Smooth muscle cell (in vitro differentiated cells): ENCODE measurements around the gene ZNF701. TPM values are rescaled to one million over a fixed set of nuclear protein-coding genes. Genes with fewer than 3 reads are reported as not detected.
A peak's percentile ranks its signal among the peaks of the same experiment; 100 is the strongest.
"Not testable (repeated sequence)": the region's sequence is repeated elsewhere in the genome, so short reads cannot be mapped to it uniquely, and the experiment has no call there.

Experiments
- DNase-seq: peaks from one replicate; lab custom pipeline; 2025; ENCODE audit not compliant: unreplicated experiment; lab: John Stamatoyannopoulos, UW
- H2AFZ ChIP-seq: fragments of 200-600 bp; sonication (generic); 2 replicates; pipeline ENCODE4 v1.6.0; 2016; ENCODE audit warnings: antibody characterized with exemption, low read depth, mild to moderate bottlenecking
- H3F3A ChIP-seq: fragments of 200-600 bp; sonication (generic); 2 replicates; pipeline ENCODE4 v1.6.0; 2017; ENCODE audit warnings: antibody characterized with exemption, low read depth
- H3K27ac ChIP-seq: fragments of 200-600 bp; sonication (generic); 2 replicates; pipeline ENCODE4 v1.5.1; 2016; ENCODE audit warnings: low read depth, mild to moderate bottlenecking
- H3K27me3 ChIP-seq: fragments of 200-600 bp; sonication (generic); 2 replicates; pipeline ENCODE4 v1.6.1; 2016; ENCODE audit warnings: low read depth, mild to moderate bottlenecking
- H3K36me3 ChIP-seq: fragments of 200-600 bp; sonication (generic); 2 replicates; pipeline ENCODE4 v1.5.1; 2016; ENCODE audit warnings: low read depth
- H3K4me1 ChIP-seq: fragments of 200-600 bp; sonication (generic); 2 replicates; pipeline ENCODE4 v1.5.1; 2016; ENCODE audit warnings: low read depth
- H3K4me2 ChIP-seq: fragments of 200-600 bp; sonication (generic); 2 replicates; pipeline ENCODE4 v1.6.0; 2016; ENCODE audit warnings: mild to moderate bottlenecking
- H3K4me3 ChIP-seq: fragments of 200-600 bp; sonication (generic); 2 replicates; pipeline ENCODE4 v1.5.1; 2016; ENCODE audit warnings: mild to moderate bottlenecking
- H3K79me2 ChIP-seq: fragments of 200-600 bp; sonication (generic); 2 replicates; pipeline ENCODE4 v1.6.0; 2016; ENCODE audit warnings: low read depth, mild to moderate bottlenecking
- H3K9ac ChIP-seq: fragments of 200-600 bp; sonication (generic); 2 replicates; pipeline ENCODE4 v1.6.0; 2016; ENCODE audit warnings: low read depth
- H3K9me3 ChIP-seq: fragments of 200-600 bp; sonication (generic); replicated peaks from 2 replicates; pipeline ENCODE4 v1.5.1; 2016; ENCODE audit warnings: low read depth
- H4K20me1 ChIP-seq: fragments of 200-600 bp; sonication (generic); 2 replicates; pipeline ENCODE4 v1.6.0; 2016; ENCODE audit warnings: low read depth
- CTCF ChIP-seq: fragments of 200-600 bp; sonication (generic); IDR thresholded peaks from 2 replicates; pipeline ENCODE4 v1.5.1; 2017; ENCODE audit warnings: borderline replicate concordance, mild to moderate bottlenecking, antibody characterized with exemption; ENCODE audit not compliant: insufficient read depth, poor library complexity, severe bottlenecking
- WGBS: methylation state at CpG from one replicate; pipeline ENCODE4 v1.1.7; 2016; ENCODE audit warnings: low lambda C conversion rate; 5-methylcytosine and 5-hydroxymethylcytosine counted together
- polyA plus RNA-seq: library from polyadenylated mRNA; unstranded; fragments of >200 nt; fragmentation: Nextera tagmentation; extraction: Ambion mirVana; gene quantifications from 2 replicates; pipeline ENCODE4 v1.2.1, GENCODE V29; 2016
- total RNA-seq: library from RNA; depleted of rRNA; stranded (reverse); fragments of >200 nt; gene quantifications from 2 replicates; pipeline ENCODE4 v1.2.3, GENCODE V29; 2014

Gene ZNF701
- total and polyA plus RNA-seq, 2 experiments from 2014 or later = 5.5 to 10.0 TPM

- not testable (repeated sequence) for H3K27me3 ChIP-seq, DNase-seq, H3K9me3 ChIP-seq, H3K36me3 ChIP-seq, H2AFZ ChIP-seq
- H3K4me3 ChIP-seq = peak overlapping the region; percentile 74
- H3K27ac ChIP-seq = peak overlapping the region; percentile 28
- H4K20me1 ChIP-seq = peaks cover 10% of the 10 kb centered on the region
- peaks cover 22% of the 10 kb centered on the region for H3K79me2 ChIP-seq
- peaks cover 11% of the 10 kb centered on the region for H3F3A ChIP-seq
- TF ChIP-seq CTCF = peak; percentile 13
- H3K9ac ChIP-seq = peak overlapping the region; percentile 54
- 59% methylated on average over 3 of the region's 3 CpGs for WGBS
- peaks cover 12% of the 10 kb centered on the region for H3K4me1 ChIP-seq
- H3K4me2 ChIP-seq = peak overlapping the region; percentile 94
Measured at GRCh38 chr19:52601974-52602366, 31.9 kb downstream of the ZNF701 start.

- peaks cover 11% of the 10 kb centered on the region for H3F3A ChIP-seq
- no peak for TF ChIP-seq CTCF
- no peaks in the 10 kb centered on the region for H3K36me3 ChIP-seq
Measured at GRCh38 chr19:52602941-52603340, 32.9 kb downstream of the ZNF701 start.

GRCh38 chr19:52603558-52604207 lies 33.6 kb downstream of the ZNF701 start:
- H3K79me2 ChIP-seq = peaks cover 30% of the 10 kb centered on the region

More at GRCh38 chr19:52602941-52603340, 32.9 kb downstream of the ZNF701 start:
- peaks cover 10% of the 10 kb centered on the region for H4K20me1 ChIP-seq
- peak overlapping the region; percentile 22 for H3K4me2 ChIP-seq
- H3K9me3 ChIP-seq = no peaks in the 10 kb centered on the region
- DNase-seq = no peak
- H3K4me1 ChIP-seq = peaks cover 12% of the 10 kb centered on the region
- H3K27me3 ChIP-seq = no peaks in the 10 kb centered on the region
- H3K27ac ChIP-seq = peak overlapping the region; percentile 24
- H3K79me2 ChIP-seq = peaks cover 30% of the 10 kb centered on the region
- 90% methylated on average over 2 of the region's 2 CpGs for WGBS
- peak overlapping the region; percentile 74 for H3K4me3 ChIP-seq
- no peak overlapping the region for H2AFZ ChIP-seq
- H3K9ac ChIP-seq = no peak overlapping the region

More at GRCh38 chr19:52603558-52604207, 33.6 kb downstream of the ZNF701 start:
- H3K4me3 ChIP-seq = no peak overlapping the region
- no peaks in the 10 kb centered on the region for H3K36me3 ChIP-seq
- H3K9ac ChIP-seq = no peak overlapping the region
- no peak overlapping the region for H3K27ac ChIP-seq
- peaks cover 12% of the 10 kb centered on the region for H3K4me1 ChIP-seq
- TF ChIP-seq CTCF = no peak
- 92% methylated on average over 14 of the region's 14 CpGs for WGBS
- no peak for DNase-seq
- H2AFZ ChIP-seq = no peak overlapping the region
- no peak overlapping the region for H3K4me2 ChIP-seq
- H3F3A ChIP-seq = peaks cover 11% of the 10 kb centered on the region
- no peaks in the 10 kb centered on the region for H3K9me3 ChIP-seq
- no peaks in the 10 kb centered on the region for H3K27me3 ChIP-seq
- peaks cover 14% of the 10 kb centered on the region for H4K20me1 ChIP-seq
